Measurements from ENCODE around the gene SLC45A2.
"Not testable (repeated sequence)": the region's sequence is repeated elsewhere in the genome, so short reads cannot be mapped to it uniquely, and the experiment has no call there.

SLC45A2 gene

GRCh38 chr5:33969572-33970452 is 14.7 kb downstream of the SLC45A2 start:
- DNase-seq, result peak in 5 of 58 donors; percentile 1 to 16 (median 6)

GRCh38 chr5:33968211-33969005 is 16.1 kb downstream of the SLC45A2 start:
- no peak for DNase-seq

GRCh38 chr5:33966805-33967204 is 17.7 kb downstream of the SLC45A2 start:
- no peak for DNase-seq

- DNase-seq, result no peak
Observed at GRCh38 chr5:33964132-33964700, 20.3 kb downstream of the SLC45A2 start.

- no peak for DNase-seq
Observed at GRCh38 chr5:33958176-33958575, 26.3 kb downstream of the SLC45A2 start.

GRCh38 chr5:33957577-33958150 is 26.8 kb downstream of the SLC45A2 start:
- no peak for DNase-seq

- not testable (repeated sequence) for DNase-seq
Observed at GRCh38 chr5:33952175-33952574, 32.3 kb downstream of the SLC45A2 start.

- no peak for DNase-seq
Observed at GRCh38 chr5:33944543-33945132, 39.9 kb downstream of the SLC45A2 start.

GRCh38 chr5:33941090-33941489 is 43.4 kb downstream of the SLC45A2 start:
- DNase-seq, result no peak

- peak in 1 of 58 donors; percentile 0 for DNase-seq
Observed at GRCh38 chr5:33939556-33940262, 44.8 kb downstream of the SLC45A2 start.

- no peak for DNase-seq
Observed at GRCh38 chr5:33938881-33939280, 45.6 kb downstream of the SLC45A2 start.

- DNase-seq, result no peak
Observed at GRCh38 chr5:33938507-33938796, 46.0 kb downstream of the SLC45A2 start.

- DNase-seq, result no peak
Observed at GRCh38 chr5:33937707-33938506, 46.6 kb downstream of the SLC45A2 start.

- no peak for DNase-seq
Observed at GRCh38 chr5:33937017-33937706, 47.3 kb downstream of the SLC45A2 start.

- no peak for DNase-seq
Observed at GRCh38 chr5:33936381-33937016, 48.0 kb downstream of the SLC45A2 start, which contains the start of gene RXFP3. TSS of gene RXFP3 (plus strand) at chr5:33936386. CDS start at chr5:33936741, 355 bp downstream.

- peak in 31 of 58 donors; percentile 3 to 51 (median 12) for DNase-seq
Observed at GRCh38 chr5:33936004-33936380, 48.5 kb downstream of the SLC45A2 start.

- DNase-seq, result no peak
Observed at GRCh38 chr5:33934176-33934575, 50.3 kb downstream of the SLC45A2 start.

GRCh38 chr5:33933723-33934169 is 50.7 kb downstream of the SLC45A2 start:
- DNase-seq, result no peak

- no peak for DNase-seq
Observed at GRCh38 chr5:33931136-33931535, 53.4 kb downstream of the SLC45A2 start.

All from anterior cingulate cortex (tissue), 58 donors.